ENCODE measurements around the gene FUCA1.
"Not testable (repeated sequence)": the region's sequence is repeated elsewhere in the genome, so short reads cannot be mapped to it uniquely, and the experiment has no call there.

Gene FUCA1

GRCh38 chr1:23867895-23868556, at the start of gene FUCA1:
Gene FUCA1 (minus strand): TSS chr1:23868290. CDS start chr1:23868286, 4 bp downstream.
- peak; percentile 98 for FAIRE-seq

GRCh38 chr1:23916209-23917131, 48.4 kb upstream of the FUCA1 start:
- no peak for FAIRE-seq

- FAIRE-seq, result no peak
Measured at GRCh38 chr1:23915466-23915865, 47.4 kb upstream of the FUCA1 start.

GRCh38 chr1:23914921-23915320, 46.8 kb upstream of the FUCA1 start:
- no peak for FAIRE-seq

GRCh38 chr1:23913212-23913880, 45.3 kb upstream of the FUCA1 start, which contains the start of gene CNR2:
Gene CNR2 (minus strand): TSS chr1:23913362. CDS start chr1:23875617, 37,745 bp downstream.
- FAIRE-seq, result no peak

GRCh38 chr1:23911921-23912320, 43.8 kb upstream of the FUCA1 start:
- no peak for FAIRE-seq

GRCh38 chr1:23910553-23911246, 42.6 kb upstream of the FUCA1 start:
- FAIRE-seq, result no peak

GRCh38 chr1:23910144-23910543, 42.1 kb upstream of the FUCA1 start:
- FAIRE-seq, result no peak

- FAIRE-seq, result no peak
Measured at GRCh38 chr1:23909412-23909811, 41.3 kb upstream of the FUCA1 start.

GRCh38 chr1:23908453-23909341, 40.6 kb upstream of the FUCA1 start:
- FAIRE-seq, result no peak

- FAIRE-seq, result no peak
Measured at GRCh38 chr1:23906731-23907130, 38.6 kb upstream of the FUCA1 start.

- FAIRE-seq, result no peak
Measured at GRCh38 chr1:23905461-23906025, 37.5 kb upstream of the FUCA1 start.

- FAIRE-seq, result no peak
Measured at GRCh38 chr1:23904748-23905357, 36.8 kb upstream of the FUCA1 start.

GRCh38 chr1:23903754-23904153, 35.7 kb upstream of the FUCA1 start:
- no peak for FAIRE-seq

- no peak for FAIRE-seq
Measured at GRCh38 chr1:23902321-23903278, 34.5 kb upstream of the FUCA1 start.

GRCh38 chr1:23900017-23900416, 31.9 kb upstream of the FUCA1 start:
- not testable (repeated sequence) for FAIRE-seq

GRCh38 chr1:23899070-23899469, 31.0 kb upstream of the FUCA1 start:
- no peak for FAIRE-seq

GRCh38 chr1:23897083-23897482, 29.0 kb upstream of the FUCA1 start:
- no peak for FAIRE-seq

- no peak for FAIRE-seq
Measured at GRCh38 chr1:23896491-23896890, 28.4 kb upstream of the FUCA1 start.

- FAIRE-seq, result no peak
Measured at GRCh38 chr1:23895993-23896392, 27.9 kb upstream of the FUCA1 start.
